ENCODE measurements around the gene WDR5.
"Not testable (repeated sequence)": the region's sequence is repeated elsewhere in the genome, so short reads cannot be mapped to it uniquely, and the experiment has no call there.

WDR5 gene

GRCh38 chr9:134135343-134136117, at the start of gene WDR5:
WDR5 (plus strand) TSS chr9:134136082; CDS start chr9:134139878, 3,796 bp downstream.
- DNase-seq = peak; percentile 87 to 91

GRCh38 chr9:134088063-134088725, 47.7 kb upstream of the WDR5 start:
- DNase-seq = no peak

- DNase-seq = no peak
Measured at GRCh38 chr9:134089972-134090371, 45.9 kb upstream of the WDR5 start.

DNA sequence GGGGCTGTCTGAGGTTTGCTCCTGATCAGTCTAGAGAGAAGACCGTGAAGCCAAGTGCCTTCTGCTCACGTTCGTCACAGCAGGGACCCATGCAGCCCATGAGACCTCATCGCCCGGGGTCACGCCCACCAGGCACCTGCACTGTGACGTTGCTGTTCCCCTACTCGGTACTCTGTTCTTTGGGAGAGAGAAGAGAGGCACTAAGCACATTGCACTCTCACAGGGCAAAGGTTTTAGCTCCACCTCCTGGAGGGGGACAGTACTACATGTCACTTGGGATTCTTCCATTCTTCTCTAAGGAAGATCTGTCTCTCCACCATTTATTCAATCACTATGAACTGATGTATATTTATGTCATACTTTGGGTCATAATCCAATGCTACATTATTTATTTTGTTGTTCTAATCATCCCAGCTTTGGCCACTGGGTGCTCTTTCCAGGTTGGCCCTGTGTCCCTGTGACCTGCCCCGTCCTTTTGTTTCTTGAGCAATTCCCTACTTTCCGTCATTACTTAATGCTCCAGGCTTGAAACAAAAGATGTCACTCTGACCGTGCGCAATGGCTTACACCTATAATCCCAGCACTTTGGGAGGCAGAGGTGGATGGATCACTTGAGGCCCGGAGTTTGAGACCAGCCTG, 36.6 kb upstream of the WDR5 start:
- peak; percentile 65 to 67 for DNase-seq

GRCh38 chr9:134100040-134100439, 35.8 kb upstream of the WDR5 start:
- no peak for DNase-seq

DNA sequence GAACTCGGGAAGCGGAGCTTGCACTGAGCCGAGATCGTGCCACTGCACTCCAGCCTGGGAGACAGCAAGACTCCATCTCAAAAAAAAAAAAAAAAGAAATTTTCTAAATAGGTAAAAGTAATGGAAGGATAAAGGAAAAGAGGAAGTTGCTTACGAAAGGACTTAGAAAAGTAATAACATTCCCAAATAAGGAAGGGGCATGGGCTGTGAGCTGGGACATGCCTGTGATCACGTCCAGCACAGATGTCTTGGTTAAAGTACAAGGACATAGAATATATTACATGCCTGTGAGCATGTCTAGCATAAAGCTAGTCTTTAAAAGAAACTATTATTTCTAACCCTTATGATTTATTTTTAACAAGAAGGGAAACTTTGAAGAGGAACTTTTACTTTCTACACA, 34.7 kb upstream of the WDR5 start:
- not testable (repeated sequence) for DNase-seq

DNA sequence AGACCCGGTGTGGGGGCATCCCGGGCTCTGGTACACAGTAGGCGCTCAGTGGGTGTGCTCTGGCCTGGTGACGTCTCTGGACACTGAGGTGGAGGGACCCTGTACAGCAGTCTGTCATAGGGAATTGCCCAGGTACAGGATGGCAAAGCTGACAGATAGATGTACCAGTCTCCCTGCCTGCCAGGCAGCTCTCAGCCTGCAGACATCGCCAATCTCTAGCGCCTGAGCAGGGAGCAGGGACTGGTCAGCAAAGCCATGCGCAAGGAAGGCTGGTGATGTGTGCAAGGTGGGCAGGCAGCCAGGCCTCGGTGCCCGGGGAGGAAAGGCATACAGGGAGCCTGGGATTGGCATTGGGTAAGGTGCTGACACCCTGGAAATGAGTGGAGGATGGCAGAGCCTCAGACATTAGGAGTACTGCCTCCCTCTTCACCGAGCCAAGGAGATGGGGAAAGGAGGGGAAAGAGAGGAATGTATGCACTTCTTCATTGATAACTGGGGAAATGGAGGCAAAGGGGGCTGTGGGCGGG, 34.2 kb upstream of the WDR5 start:
- no peak for DNase-seq

DNA sequence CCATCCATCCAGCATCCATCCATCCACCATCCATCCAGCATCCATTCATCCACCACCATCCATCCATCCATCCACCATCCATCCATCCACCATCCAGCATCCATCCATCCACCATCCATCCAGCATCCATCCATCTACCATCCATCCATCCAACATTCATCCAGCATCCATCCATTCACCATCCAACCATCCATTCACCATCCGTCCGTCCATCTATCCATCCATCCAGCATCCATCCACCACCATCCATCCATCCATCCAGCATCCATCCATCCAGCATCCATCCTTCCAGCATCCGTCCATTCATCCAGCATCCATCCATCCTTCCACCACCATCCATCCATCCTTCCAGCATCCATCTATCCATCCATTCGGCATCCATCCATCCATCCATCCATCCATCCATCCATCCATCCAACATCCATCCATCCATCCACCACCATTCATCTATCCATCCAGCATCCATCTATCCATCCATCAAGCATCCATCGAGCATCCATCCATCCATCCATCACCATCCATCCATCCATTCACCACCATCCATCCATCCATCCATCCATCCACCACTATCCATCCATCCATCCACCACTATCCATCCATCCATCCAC, 32.4 kb upstream of the WDR5 start:
- no peak for DNase-seq

DNA sequence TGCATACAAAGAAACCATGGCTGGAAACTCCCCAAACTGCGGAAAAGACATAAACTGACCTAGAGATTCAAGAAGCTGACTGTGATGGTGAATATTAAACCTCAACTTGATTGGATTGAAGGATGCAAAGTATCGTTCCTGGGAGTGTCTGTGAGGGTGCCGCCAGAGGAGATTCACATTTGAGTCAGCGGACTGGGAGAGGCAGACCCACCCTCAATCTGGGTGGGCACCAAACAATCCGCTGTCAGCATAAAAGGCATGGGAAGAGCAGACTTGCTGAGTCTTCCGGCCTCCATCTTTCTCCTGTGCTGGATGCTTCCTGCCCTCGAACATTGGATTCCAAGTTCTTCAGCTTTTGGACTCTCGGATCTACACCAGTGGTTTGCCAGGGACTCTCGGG, 24.8 kb upstream of the WDR5 start:
- DNase-seq = no peak

- no peak for DNase-seq
Measured at GRCh38 chr9:134112561-134112960, 23.3 kb upstream of the WDR5 start.

DNA sequence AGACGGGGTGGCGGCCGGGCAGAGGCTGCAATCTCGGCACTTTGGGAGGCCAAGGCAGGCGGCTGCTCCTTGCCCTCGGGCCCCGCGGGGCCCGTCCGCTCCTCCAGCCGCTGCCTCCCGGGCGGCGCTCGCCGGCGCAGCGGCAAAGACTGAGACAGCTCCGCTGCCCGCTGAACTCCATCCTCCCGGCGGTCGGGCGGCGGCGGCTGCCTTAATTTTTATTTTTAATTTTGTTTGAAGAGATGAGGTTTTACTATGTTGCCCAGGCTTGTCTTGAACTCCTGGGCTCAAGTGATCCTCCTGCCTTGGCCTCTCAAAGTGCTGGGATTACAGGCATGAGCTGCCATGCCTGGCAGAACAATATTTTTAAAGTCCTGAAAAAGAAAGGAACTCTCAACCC, 16.9 kb upstream of the WDR5 start:
- DNase-seq = not testable (repeated sequence)

DNA sequence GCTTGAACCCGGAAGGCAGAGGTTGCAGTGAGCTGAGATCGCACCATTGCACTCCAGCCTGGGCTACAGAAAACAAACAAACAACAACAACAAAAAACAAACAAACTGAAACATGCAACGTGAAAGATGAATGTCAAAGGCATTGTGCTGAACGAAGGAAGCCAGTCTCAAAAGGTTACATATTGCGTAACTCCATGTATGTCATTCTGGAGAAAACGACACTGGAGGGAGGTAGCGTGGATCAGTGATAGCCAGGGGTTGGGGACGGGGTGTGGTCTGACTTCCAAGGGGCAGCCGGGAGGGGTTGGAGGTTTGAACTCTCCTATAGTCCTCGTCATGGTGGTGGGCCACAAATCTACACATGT, 12.1 kb upstream of the WDR5 start:
- no peak for DNase-seq

DNA sequence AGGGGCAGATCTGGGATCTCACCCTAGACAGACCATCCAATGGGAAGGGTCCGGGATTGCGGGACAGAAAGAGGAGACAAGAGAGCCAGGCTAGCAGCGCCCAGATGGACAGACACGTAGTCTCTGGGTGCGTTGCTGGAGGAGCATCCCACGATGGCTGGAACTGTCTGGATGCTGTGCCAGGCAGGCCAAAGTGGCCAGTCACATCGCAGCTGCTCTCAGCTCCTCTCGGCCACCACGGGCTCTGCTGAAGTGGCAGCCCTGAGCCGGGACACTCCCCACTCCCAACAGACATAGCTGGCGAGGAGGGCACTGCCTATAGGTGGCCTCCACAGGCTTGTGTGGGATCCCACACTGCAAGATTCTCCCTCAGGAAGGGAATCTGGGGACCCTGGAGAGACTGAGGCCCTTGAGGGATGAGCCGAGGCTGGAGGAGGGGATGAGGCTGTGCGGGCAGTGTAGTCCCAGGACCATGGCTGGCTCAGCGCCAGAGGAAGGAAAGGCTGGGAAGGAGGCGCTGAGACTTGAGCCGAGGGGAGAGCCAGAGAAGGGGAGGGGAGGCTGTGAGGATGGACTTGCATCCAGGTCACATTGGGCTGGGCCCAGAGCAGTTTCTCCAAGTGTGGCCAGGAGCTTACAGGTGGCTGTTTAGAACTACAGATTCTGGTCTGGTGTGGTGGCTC, 10.3 kb upstream of the WDR5 start:
- no peak for DNase-seq

GRCh38 chr9:134126373-134126772, 9.5 kb upstream of the WDR5 start:
- DNase-seq = no peak

- no peak for DNase-seq
Measured at GRCh38 chr9:134127065-134127580, 8.8 kb upstream of the WDR5 start.

DNA sequence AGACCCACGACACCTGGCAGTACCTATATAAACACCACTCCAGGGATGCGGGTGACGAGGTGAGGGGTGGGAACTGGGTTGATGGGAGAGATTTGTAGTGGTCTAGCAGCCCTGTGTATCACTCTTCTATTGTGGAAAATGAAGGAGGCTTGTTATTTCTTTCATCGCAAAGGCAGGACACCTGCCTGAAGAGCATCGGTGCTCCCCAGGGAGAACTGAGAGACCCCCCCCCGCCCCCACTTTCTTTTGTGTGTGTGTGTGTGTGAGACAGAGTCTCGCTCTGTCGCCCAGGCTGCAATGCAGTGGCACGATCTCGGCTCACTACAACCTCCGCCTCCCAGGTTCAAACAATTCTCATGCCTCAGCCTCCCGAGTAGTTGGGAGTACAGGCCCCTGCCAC, 8.3 kb upstream of the WDR5 start:
- DNase-seq = no peak

GRCh38 chr9:134128727-134129679, 6.9 kb upstream of the WDR5 start:
- no peak for DNase-seq

DNA sequence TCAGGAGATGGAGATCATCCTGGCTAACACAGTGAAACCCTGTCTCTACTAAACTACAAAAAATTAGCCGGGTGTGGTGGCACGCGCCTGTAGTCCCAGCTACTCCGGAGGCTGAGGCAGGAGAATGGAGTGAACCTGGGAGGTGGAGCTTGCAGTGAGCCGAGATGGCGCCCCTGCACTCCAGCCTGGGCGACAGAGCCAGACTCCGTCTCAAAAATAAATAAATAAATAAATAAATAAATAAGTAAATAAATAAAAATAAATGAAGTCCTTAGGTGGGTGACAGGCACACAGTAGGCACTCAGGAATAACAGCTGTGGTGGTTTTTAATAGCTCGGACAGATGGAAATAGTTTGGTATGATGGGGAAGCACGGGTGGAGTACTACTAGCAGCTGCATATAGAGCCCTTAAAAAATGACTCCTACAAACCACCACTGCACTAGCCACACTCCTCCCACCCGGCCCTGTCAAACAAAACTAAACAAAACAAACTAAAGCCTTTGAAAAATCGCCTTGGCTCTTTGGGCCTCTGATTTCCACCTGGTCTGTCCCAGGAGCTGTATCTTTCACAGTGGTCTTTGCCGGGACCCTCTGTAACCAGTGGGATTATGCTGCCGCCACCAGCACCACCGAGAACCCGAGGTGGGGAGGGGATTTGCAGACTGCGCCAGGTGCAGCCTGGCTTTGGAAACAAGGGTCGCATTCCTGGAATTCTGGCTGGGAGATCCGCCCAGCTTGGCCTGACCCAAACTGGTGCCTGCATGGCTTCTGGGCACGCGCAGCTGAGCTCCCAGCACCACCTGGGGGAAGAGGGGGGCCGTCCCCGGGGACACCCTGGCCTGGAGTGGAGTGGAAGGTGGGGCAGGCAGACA, 5.1 kb upstream of the WDR5 start:
- DNase-seq = no peak

- no peak for DNase-seq
Measured at GRCh38 chr9:134131471-134132207, 4.2 kb upstream of the WDR5 start.

Measured in stimulated activated CD4-positive, alpha-beta T cell treated with anti-CD3 and anti-CD28 coated beads, Interleukin-2, amount 100 ng/mL, for 48 hours (primary cell).